DLD1 (cell line): ENCODE results near the gene CLEC3A.
"Not testable (repeated sequence)": the region's sequence is repeated elsewhere in the genome, so short reads cannot be mapped to it uniquely, and the experiment has no call there.

Experiments
- in situ Hi-C: cut with HindIII; loops from 2 replicates; pipeline ENCODE4 v1.10.0; 2017; ENCODE audit warnings: low sequenced_read_pairs

Gene CLEC3A

GRCh38 chr16:78022347-78023060 lies at the start of gene CLEC3A:
TSS of gene CLEC3A (plus strand) at chr16:78022548. CDS start at chr16:78022627, 79 bp downstream.
- in situ Hi-C loops = no loop called here

GRCh38 chr16:77974883-77975282 lies 47.5 kb upstream of the CLEC3A start:
- in situ Hi-C loops = no loop called here

- in situ Hi-C loops = no loop called here
Measured at GRCh38 chr16:77975942-77976341, 46.4 kb upstream of the CLEC3A start.

GRCh38 chr16:77977339-77977738 lies 45.0 kb upstream of the CLEC3A start:
- in situ Hi-C loops = no loop called here

- in situ Hi-C loops = no loop called here
Measured at GRCh38 chr16:77985111-77985510, 37.2 kb upstream of the CLEC3A start.

- in situ Hi-C loops = no loop called here
Measured at GRCh38 chr16:77986011-77986740, 36.2 kb upstream of the CLEC3A start.

- in situ Hi-C loops = no loop called here
Measured at GRCh38 chr16:77987810-77988209, 34.5 kb upstream of the CLEC3A start.

GRCh38 chr16:77989846-77990245 lies 32.5 kb upstream of the CLEC3A start:
- in situ Hi-C loops = no loop called here

- in situ Hi-C loops = no loop called here
Measured at GRCh38 chr16:77991701-77992100, 30.6 kb upstream of the CLEC3A start.

- in situ Hi-C loops = not testable (repeated sequence)
Measured at GRCh38 chr16:77992381-77992780, 30.0 kb upstream of the CLEC3A start.

- in situ Hi-C loops = no loop called here
Measured at GRCh38 chr16:77993111-77993985, 29.0 kb upstream of the CLEC3A start.

- in situ Hi-C loops = no loop called here
Measured at GRCh38 chr16:77995843-77996455, 26.4 kb upstream of the CLEC3A start.

- in situ Hi-C loops = no loop called here
Measured at GRCh38 chr16:77998350-77999023, 23.9 kb upstream of the CLEC3A start.

GRCh38 chr16:78001451-78002025 lies 20.8 kb upstream of the CLEC3A start:
- in situ Hi-C loops = no loop called here

GRCh38 chr16:78002915-78003538 lies 19.3 kb upstream of the CLEC3A start:
- in situ Hi-C loops = no loop called here

GRCh38 chr16:78004517-78004916 lies 17.8 kb upstream of the CLEC3A start:
- in situ Hi-C loops = no loop called here

- in situ Hi-C loops = no loop called here
Measured at GRCh38 chr16:78005881-78006280, 16.5 kb upstream of the CLEC3A start.

- in situ Hi-C loops = no loop called here
Measured at GRCh38 chr16:78007121-78007520, 15.2 kb upstream of the CLEC3A start.

GRCh38 chr16:78024159-78024558 lies 1.8 kb downstream of the CLEC3A start:
- in situ Hi-C loops = no loop called here

GRCh38 chr16:78025631-78026030 lies 3.3 kb downstream of the CLEC3A start:
- in situ Hi-C loops = no loop called here
